HG03097 (cell line): Measurements from ENCODE around the gene SRSF11.

ENCODE experiments used
- ATAC-seq: cut with Tn5 transposase; IDR thresholded peaks from one replicate; pipeline ENCODE4 v1.9.1; 2021; ENCODE audit not compliant: unreplicated experiment, low FRiP score

Gene SRSF11

GRCh38 chr1:70220517-70221237 lies 503 bp upstream of the SRSF11 start:
- ATAC-seq: peak; percentile 6

DNA sequence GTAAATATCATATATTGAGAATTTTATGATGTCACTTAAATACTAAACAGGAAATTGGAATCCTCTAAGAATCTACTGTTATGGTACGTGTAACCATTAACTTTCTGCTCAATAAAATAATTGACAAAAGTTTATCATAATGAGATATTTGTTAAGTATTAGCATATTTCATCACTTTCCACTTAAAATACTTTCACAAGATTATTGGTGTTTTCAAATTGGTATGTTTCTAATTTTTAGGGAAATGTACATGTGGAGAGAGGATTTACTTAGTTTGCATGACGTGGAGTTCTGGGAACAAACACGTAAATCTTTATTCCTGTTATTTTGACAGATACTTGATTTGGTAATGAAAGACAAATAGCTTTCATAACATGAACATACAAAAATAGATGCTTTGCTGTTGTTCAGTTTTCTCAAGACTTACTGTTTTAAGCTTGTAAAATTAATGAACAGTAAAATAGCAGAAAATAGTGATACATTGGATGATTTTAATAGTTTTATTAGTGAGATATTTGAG lies 1.6 kb downstream of the SRSF11 start:
- ATAC-seq: no peak

DNA sequence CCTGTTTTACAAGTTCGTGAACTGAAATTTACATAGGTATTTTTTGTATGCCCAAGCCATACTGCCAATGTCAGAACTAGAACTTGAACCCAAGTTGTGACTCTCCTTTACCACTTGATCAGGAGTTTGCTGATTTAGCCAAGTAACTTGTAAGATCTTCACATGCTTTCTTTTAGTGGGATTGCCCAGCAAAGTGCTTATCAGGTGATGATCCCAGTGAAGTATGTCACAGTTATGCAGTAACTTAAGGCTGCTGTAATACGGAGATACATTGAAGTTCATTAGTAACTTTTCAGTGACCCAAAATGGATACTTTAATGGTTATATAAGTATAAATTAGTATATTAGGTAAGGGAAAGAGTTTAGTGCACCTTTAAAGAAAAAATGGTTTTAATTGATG lies 3.8 kb downstream of the SRSF11 start:
- no peak for ATAC-seq

GRCh38 chr1:70227439-70227838 lies 6.3 kb downstream of the SRSF11 start:
- ATAC-seq: no peak

DNA sequence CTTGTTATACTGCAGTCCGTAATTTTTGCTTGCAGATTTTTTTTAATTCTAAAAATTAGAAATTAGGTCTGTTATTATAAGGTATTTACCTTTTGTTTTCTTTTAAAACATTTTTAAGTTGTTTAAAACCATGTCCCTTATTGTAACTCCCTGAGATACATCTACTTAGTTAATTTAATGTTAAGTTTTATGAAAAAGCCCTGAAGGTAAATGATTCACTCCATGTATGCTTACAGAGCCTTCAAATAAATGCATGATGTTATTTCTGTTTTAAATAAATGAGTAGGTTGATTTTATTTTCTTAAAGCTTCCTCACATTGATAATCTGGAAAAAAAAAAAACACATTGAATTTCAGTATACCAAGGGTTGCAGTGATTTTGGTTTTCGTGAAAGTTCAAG lies 7.5 kb downstream of the SRSF11 start:
- ATAC-seq: no peak

- ATAC-seq: no peak
These were observed 10.3 kb downstream of the SRSF11 start for GRCh38 chr1:70231475-70231874.

DNA sequence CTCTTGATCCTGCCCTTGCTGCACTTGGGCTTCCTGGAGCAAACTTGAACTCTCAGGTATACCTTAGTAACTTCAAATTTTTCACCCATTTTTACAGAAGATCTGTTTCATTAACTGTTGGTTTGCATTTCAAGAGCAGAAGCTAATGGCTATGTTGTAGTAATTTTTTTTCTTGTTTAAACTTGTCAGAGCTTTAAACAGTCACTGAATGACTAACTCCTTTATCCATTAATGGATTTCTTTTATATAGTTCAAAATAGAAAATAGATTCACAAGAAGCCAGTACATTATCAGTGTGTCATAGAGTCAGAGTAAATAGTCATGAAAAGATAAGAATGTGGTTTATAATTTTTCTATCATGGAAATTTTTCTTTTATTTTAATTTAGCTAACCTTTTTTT lies 13.6 kb downstream of the SRSF11 start:
- ATAC-seq: no peak

DNA sequence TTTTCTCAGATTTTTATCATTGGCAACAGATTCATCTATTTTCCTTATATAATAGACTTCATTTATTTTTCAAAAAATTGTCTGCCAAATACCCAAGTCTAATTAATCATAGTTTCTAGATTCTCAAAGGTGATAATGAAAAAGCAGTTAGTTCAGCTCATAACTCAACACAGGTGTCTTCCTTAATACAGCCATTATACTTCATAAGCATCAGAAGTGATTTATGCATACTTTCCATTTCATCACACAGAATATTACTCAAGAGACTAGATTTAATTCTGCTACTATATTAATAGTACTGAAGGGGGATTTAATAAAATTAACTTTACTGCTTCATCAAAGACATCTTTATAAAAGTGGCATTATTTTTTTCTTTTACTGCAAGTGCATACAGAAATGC lies 18.8 kb downstream of the SRSF11 start:
- no peak for ATAC-seq

- ATAC-seq: no peak
These were observed 25.9 kb downstream of the SRSF11 start for GRCh38 chr1:70247122-70247521.

DNA sequence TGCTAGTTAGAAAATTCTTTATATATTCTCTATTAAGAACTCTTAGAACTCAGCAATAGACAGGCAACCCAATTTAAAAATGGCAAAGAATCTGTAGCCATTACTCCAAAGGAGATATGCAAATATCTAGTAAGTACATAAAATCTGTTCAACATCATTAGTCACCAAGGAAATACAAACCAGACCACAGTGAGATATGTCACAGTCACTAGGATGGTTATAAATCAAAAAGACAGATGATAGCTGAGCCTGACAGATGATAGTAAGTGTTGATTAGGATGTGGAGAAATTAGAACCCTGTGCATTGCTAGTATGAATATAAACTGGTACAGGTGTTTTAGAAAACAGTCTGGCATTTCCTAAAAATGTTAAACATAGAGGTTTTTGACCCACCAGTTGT lies 26.6 kb downstream of the SRSF11 start:
- no peak for ATAC-seq

- ATAC-seq: no peak
These were observed 27.5 kb downstream of the SRSF11 start for GRCh38 chr1:70248729-70249128.

DNA sequence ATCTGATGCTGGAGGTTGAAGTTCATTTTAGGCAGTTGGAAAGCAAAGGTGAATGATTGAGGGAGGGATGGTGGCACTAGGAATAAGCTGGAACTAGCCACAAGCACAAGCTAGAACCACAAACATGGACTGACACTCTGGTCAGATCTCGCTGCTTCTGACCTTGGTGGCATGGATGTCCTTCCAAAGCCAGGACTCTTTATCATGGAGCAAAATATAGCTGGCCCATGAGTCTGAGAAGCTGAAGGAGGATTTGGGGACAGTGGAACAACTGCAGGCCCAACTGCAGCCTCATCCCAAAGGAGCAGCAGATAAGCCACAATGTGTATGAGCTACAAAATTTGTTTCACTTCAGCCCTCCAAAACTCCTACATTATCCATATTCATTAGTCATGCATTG lies 35.5 kb downstream of the SRSF11 start:
- no peak for ATAC-seq

DNA sequence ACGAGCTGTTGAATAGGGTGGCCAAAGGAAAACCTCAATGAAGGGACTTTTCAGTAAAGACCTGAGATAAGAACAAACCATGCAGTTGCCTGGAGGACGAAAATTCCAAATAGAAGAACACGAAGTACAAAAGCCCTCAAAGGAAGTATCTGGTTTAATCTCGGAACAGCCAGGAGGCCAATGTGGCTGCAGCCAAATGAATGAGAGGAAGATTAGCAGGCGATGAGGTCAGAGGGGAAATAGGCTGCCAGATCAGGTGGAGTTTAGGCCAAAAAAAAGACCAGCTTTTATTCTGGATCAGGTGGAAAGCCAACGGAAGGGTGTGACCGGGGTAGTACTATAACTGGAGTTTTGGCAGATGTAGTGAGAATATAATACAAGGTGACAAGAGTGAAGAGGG lies 43.7 kb downstream of the SRSF11 start:
- ATAC-seq: no peak

GRCh38 chr1:70265946-70266345 lies 44.8 kb downstream of the SRSF11 start:
- ATAC-seq: no peak

GRCh38 chr1:70277875-70278274 lies 56.7 kb downstream of the SRSF11 start:
- ATAC-seq: no peak

GRCh38 chr1:70278710-70279109 lies 57.5 kb downstream of the SRSF11 start:
- ATAC-seq: no peak

DNA sequence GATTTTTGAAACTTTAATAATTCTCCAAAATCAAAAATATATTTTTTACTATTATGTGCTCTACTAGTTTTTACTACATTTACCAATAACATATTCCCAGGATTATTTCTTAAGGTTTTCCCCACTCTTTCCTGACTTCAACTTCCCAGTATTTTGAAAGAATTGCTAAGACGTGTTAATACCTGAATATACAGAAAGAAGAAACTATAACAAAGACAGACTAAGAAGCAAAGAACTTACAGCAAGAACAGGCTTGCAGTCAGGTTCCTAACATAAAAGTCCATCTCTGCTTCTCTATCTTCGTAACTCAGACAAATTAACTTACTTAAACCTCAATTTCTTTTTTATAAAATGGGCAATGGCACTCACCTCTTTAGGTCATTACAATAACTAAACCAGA lies 63.2 kb downstream of the SRSF11 start:
- ATAC-seq: no peak

GRCh38 chr1:70286453-70286852 lies 65.3 kb downstream of the SRSF11 start:
- ATAC-seq: no peak

DNA sequence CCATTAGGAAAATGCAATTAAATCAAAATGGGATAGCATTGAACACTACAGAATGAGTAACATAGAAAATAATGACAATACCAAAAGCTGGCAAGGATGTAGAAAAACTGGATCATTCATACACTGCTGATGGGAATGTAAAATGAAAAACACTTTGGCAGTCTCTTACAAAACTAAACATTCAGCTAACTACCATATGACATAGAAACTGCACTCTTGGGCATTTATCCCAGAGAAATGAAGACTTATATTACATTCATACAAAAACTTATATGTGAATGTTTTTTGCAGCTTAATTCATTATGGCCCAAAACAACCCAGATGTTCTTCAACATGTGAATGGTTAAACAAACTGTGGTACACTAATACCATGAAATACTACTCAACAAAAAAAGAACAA lies 67.0 kb downstream of the SRSF11 start:
- no peak for ATAC-seq

- ATAC-seq: no peak
These were observed 69.0 kb downstream of the SRSF11 start for GRCh38 chr1:70290218-70290617.

DNA sequence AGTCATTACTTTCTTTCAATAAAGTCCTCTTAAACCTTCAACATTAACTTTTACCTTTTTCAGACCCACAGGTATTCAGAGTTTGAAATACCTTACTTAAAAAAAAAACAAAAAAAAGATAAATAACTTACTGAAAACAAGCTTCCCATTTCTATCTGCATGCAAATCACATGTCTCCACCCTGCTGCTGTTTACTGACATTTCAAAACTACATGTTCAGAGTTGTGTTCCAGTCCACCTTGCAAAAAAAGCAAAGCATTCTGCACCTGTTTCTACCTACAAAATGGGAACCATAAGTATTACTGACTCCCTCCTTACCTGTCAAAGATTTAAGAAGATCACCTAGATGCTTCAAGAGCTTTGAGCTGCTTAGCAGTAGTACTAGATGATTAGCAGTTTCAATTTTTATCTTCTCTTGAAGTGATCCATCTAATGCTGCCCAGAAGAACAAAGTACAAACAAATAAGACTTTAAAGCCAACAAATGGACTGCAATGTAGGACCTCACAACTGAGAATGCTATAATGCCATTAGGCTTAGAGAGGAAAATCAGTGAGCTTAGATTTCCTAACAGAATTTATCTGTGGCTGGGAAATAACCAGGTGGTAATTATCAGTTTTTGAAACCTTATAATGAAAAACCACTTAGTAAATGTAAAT lies 72.1 kb downstream of the SRSF11 start:
- ATAC-seq: no peak

GRCh38 chr1:70295749-70296148 lies 74.6 kb downstream of the SRSF11 start:
- no peak for ATAC-seq
